Astrocyte of the spinal cord (primary cell): Measurements from ENCODE around the gene MTCL1.

Source experiments
- DNase-seq: peaks from one replicate; pipeline ENCODE4 v3.0.0; 2011; ENCODE audit warnings: low read depth, low spot score
- H3K4me3 ChIP-seq: 2 replicates; pipeline ENCODE4 v1.5.1; 2011; ENCODE audit warnings: low read depth, mild to moderate bottlenecking, low read length, moderate library complexity
- in situ Hi-C: cut with HindIII; loops from 2 replicates; pipeline ENCODE4 v1.10.0; 2017; ENCODE audit warnings: low sequenced_read_pairs
- TF ChIP-seq, protein P1 (sequence below): IDR thresholded peaks from 2 replicates; pipeline ENCODE4 v1.5.1; 2012; ENCODE audit warnings: low read depth, mild to moderate bottlenecking, low read length, inconsistent platforms

Gene MTCL1

DNA sequence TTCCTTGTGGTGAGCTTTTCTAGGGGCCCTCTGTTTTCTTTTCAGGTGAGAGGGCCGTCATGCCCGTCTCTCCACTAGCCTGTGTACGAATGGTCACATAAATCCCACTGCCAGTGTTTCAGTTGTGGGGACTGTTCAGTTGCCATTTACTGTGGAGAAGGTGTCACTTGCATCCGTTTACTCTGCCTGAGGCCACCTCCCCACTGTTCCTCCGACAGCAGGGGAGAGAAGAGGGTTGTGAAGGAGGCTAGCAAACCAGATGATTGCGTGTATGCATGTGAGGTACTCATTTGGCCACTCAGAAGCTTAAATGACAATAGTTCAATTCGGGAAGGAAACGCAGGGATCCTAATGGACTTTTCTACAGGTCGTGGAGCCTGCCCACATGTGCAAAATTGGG, 3.3 kb downstream of the MTCL1 start:
- TF ChIP-seq, protein P1, sequence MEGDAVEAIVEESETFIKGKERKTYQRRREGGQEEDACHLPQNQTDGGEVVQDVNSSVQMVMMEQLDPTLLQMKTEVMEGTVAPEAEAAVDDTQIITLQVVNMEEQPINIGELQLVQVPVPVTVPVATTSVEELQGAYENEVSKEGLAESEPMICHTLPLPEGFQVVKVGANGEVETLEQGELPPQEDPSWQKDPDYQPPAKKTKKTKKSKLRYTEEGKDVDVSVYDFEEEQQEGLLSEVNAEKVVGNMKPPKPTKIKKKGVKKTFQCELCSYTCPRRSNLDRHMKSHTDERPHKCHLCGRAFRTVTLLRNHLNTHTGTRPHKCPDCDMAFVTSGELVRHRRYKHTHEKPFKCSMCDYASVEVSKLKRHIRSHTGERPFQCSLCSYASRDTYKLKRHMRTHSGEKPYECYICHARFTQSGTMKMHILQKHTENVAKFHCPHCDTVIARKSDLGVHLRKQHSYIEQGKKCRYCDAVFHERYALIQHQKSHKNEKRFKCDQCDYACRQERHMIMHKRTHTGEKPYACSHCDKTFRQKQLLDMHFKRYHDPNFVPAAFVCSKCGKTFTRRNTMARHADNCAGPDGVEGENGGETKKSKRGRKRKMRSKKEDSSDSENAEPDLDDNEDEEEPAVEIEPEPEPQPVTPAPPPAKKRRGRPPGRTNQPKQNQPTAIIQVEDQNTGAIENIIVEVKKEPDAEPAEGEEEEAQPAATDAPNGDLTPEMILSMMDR = no peak
- DNase-seq = no peak
- H3K4me3 ChIP-seq = no peak overlapping the region
- in situ Hi-C loops = no loop called here

DNA sequence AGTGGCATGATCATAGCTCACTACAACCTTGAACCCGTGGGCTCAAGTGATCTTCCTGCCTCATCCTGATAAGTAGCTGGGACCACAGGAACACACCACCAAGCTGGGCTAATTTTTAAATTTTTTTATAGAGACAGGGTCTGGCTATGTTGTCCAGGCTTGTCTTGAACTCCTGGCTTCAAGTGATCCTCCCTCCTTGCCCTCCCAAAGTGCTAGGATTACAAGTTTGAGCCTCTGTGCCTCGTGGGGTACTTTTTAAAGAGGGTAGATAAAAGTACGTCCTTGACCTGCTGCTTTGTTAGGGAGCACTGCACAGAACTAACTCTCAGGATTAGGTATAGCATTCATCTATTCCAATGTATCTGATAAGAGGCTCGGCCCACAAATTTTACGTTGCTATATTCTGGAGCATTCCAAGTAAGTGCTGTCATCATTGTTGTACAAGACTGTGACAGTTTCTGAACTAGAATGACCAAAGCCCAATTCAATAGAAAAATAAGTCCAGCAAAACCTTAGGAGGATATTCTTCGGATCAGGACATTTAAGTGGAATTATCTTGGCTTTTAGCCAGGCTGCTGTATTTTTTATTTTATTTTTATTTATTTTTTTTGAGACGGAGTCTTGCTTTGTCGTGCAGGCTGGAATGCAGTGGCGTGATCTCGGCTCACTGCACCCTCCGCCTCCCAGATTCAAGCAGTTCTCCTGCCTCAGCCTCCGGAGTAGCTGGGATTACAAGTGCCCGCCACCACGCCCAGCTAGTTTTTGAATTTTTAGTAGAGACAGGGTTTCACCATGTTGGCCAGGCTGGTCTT, 4.1 kb downstream of the MTCL1 start:
- DNase-seq = no peak
- in situ Hi-C loops = no loop called here
- TF ChIP-seq, protein P1 = no peak
- no peak overlapping the region for H3K4me3 ChIP-seq

DNA sequence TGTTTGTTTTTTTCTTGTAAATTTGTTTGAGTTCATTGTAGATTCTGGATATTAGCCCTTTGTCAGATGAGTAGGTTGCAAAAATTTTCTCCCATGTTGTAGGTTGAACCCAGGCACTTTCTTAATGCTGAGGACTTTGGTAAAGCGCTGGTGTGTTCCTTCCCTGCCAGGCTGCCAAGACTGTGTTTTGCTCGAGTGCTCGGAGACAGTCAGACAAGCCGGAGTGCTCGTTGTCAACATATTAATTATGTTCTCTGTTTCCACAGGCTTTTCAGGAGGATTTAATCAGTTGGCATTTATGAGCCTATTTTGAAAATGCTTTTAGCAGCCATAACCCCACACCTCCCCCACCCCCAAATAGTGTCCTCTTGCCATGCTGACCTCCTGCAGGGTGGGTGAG, 6.4 kb downstream of the MTCL1 start:
- TF ChIP-seq, protein P1 = no peak

DNA sequence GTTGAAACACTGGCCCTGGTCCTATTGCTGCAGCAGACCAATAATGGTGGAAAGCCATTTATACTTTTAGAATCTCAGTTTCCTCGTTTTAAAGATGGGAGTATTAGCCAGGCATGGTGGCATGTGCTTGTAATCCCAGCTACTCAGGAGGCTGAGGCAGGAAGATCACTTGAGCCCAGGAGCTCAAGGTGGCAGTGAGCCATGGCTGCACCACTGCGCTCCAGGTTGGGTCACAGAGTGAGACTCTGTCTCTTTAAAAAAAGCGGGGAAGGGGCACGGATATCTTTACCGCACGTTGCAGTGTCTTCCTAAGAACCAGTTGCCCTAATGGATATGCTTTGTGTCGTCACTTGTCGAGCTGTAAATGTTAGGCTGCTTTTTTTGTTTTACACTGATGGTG, 8.3 kb downstream of the MTCL1 start:
- in situ Hi-C loops = no loop called here
- DNase-seq = no peak
- TF ChIP-seq, protein P1 = no peak
- H3K4me3 ChIP-seq = no peak overlapping the region

More for the DNA sequence above, 6.4 kb downstream of the MTCL1 start:
- no peak for DNase-seq
- in situ Hi-C loops = no loop called here
- no peak overlapping the region for H3K4me3 ChIP-seq

DNA sequence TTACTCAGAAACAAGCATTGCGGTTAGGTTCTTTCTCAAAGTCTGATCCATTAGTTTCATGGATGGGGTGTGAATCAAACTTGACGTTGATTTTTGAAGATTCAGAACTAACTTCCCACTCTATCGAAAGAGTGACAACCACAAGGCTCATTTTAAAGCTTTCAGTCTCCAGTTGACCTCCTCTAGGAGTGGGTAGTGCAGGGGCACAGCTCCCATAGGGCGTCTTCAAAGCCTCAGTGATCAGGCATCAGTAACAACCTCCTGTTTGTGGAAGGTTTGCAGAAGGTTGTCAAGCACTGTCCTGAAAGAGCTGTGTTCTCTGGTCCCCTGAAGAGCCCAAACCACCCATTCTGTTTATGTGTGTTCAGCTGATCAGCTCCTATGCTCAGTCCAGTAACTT, 10.2 kb downstream of the MTCL1 start:
- H3K4me3 ChIP-seq = no peak overlapping the region
- in situ Hi-C loops = no loop called here
- TF ChIP-seq, protein P1 = no peak

DNA sequence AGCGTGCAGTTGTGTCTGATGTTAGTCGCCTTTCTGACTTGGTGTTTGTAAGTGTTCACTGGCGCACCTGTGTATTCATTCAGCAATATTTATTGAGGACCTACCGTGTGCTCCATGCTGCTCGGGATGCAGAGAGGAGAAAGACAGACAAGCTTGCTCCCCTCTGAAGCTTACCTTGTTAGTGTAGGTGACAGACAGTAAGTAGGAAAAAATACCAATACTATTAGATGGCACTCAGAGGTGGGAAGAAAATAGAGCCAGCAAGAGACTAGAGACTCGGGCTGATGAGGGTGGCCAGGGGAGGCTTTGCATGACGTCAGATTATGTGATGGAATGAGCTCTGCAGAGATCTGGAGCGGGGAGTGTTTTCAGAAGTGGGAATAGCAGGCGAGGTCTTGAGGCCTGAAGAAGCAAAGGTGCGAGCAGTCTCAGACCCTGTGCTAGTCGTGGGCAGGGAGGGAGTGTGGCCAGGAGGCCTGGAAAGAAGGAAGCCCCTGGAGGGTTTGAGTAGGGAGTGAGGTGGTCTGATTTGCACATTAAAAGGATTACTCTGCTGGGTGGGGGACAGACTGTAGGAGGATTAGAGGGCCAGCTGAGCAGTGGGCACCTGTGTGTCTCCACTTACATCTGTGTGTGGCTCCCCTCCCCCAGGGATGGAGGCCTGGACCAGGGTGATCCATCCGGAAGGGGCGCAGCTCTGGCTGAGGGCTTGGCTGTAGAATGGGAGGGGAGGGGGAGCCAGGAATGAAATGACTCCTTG, 11.8 kb downstream of the MTCL1 start:
- TF ChIP-seq, protein P1 = no peak
- DNase-seq = no peak
- no peak overlapping the region for H3K4me3 ChIP-seq
- in situ Hi-C loops = no loop called here

More for the DNA sequence above, 10.2 kb downstream of the MTCL1 start:
- no peak for DNase-seq
